Fibroblast of lung (primary cell): ENCODE data around the gene MFAP2. TPM values are rescaled to one million over a fixed set of nuclear protein-coding genes. Genes with fewer than 3 reads are reported as not detected.

Experiments
- DNase-seq, 2 donors: peaks; one replicate each; pipeline versions ENCODE4 v3.0.0 to v3.0.0-alpha.2; 2010; ENCODE audit warnings: low read depth in 2 of 2
- H2AFZ ChIP-seq: 2 replicates; pipeline ENCODE4 v1.5.1; 2012; ENCODE audit warnings: low read length, control low read depth, inconsistent platforms
- H3K27ac ChIP-seq: 2 replicates; pipeline ENCODE4 v1.5.1; 2011; ENCODE audit warnings: low read length, control low read depth; ENCODE audit not compliant: insufficient read depth
- H3K27me3 ChIP-seq: 2 replicates; pipeline ENCODE4 v1.5.1; 2011; ENCODE audit warnings: mild to moderate bottlenecking, low read length; ENCODE audit not compliant: control insufficient read depth, insufficient read depth
- H3K36me3 ChIP-seq: 2 replicates; pipeline ENCODE4 v1.5.1; 2011; ENCODE audit warnings: low read length; ENCODE audit not compliant: control insufficient read depth, insufficient read depth
- H3K4me1 ChIP-seq: 2 replicates; pipeline ENCODE4 v1.5.1; 2011; ENCODE audit warnings: low read length; ENCODE audit not compliant: control insufficient read depth, insufficient read depth; ENCODE audit errors: extremely low read depth
- H3K4me2 ChIP-seq: 2 replicates; pipeline ENCODE4 v1.5.1; 2011; ENCODE audit warnings: low read length, control low read depth; ENCODE audit not compliant: insufficient read depth; ENCODE audit errors: extremely low read depth
- H3K4me3 ChIP-seq, 4 experiments: fragments of 200-600 bp in 1 of 4; sonication (generic) in 1 of 4; replicated peaks in 1 of 4; 2 replicates each; pipeline ENCODE4 v1.5.1; 2011 to 2016; ENCODE audit warnings: low read length in 4 of 4, low read depth in 3 of 4, mild to moderate bottlenecking in 3 of 4, control low read depth in 2 of 4, inconsistent platforms in 1 of 4, mixed read lengths in 1 of 4; ENCODE audit not compliant: insufficient read depth in 1 of 4; ENCODE audit errors: control extremely low read depth in 1 of 4
- H3K79me2 ChIP-seq: 2 replicates; pipeline ENCODE4 v1.5.1; 2012; ENCODE audit warnings: mild to moderate bottlenecking, low read length, inconsistent platforms; ENCODE audit not compliant: control insufficient read depth, insufficient read depth
- H3K9ac ChIP-seq: 2 replicates; pipeline ENCODE4 v1.5.1; 2011; ENCODE audit warnings: mild to moderate bottlenecking, low read length, control low read depth; ENCODE audit not compliant: insufficient read depth
- H3K9me3 ChIP-seq: 2 replicates; pipeline ENCODE4 v1.5.1; 2012; ENCODE audit warnings: low read depth, low read length; ENCODE audit not compliant: control insufficient read depth, insufficient read depth
- H4K20me1 ChIP-seq: 2 replicates; pipeline ENCODE4 v1.5.1; 2011; ENCODE audit warnings: low read length; ENCODE audit not compliant: control insufficient read depth, insufficient read depth; ENCODE audit errors: extremely low read depth
- EZH2 ChIP-seq: IDR thresholded peaks from 2 replicates; pipeline ENCODE4 v1.5.1; 2012; ENCODE audit warnings: low read length, control low read depth, mild to moderate bottlenecking; ENCODE audit errors: missing control alignments
- polyA plus RNA-seq, 2 donors: library from polyadenylated mRNA; depleted of rRNA in 1 of 2; stranded (reverse) in 1 of 2; unstranded in 1 of 2; fragments of >200 nt; gene quantifications; 2 replicates each; pipeline ENCODE4 v1.2.1, GENCODE V29; 2011 to 2012; ENCODE audit warnings: missing spikeins in 1 of 2
- total RNA-seq: library from RNA; depleted of rRNA; stranded (reverse); fragments of >200 nt; gene quantifications from 2 replicates; pipeline ENCODE4 v1.2.1, GENCODE V29; 2014
- TF ChIP-seq, protein P1 (sequence below), 2 donors: IDR thresholded peaks in 1 of 2; conservative IDR thresholded peaks in 1 of 2; 1 replicate in 1 of 2; 2 replicates in 1 of 2; pipeline ENCODE4 v1.5.1; 2011 to 2012; ENCODE audit warnings: low read length in 2 of 2, control low read depth in 1 of 2, inconsistent platforms in 1 of 2, low read depth in 1 of 2, mild to moderate bottlenecking in 1 of 2

MFAP2 gene
- total and polyA plus RNA-seq, 2 donors (not counting 1 experiment from before 2014, with no cell fraction given) = 14.1 to 16.2 TPM

DNA sequence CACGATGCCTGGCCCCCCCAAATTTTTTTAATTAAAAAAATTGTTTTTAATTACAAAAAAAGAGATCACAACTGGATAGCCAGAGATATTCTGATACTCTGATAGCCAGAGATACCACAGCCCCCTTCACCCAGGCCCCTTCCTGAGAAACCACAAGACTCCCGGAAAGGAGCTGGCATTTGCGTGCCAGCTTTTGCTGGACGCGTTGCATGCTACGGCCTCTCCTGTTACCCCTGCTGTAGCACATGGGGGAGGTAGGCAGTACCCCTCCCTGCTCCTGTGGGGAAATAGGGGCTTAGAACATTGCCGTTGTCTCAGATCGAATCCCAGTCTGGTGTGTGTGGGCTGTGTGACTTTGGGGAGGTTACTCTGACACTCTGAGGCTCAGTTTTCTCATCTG, 22.7 kb downstream of the MFAP2 start:
- no peaks in the 10 kb centered on the region for H3K27me3 ChIP-seq
- H2AFZ ChIP-seq = no peak overlapping the region
- H4K20me1 ChIP-seq = no peaks in the 10 kb centered on the region
- no peaks in the 10 kb centered on the region for H3K79me2 ChIP-seq
- TF ChIP-seq EZH2 = no peak
- TF ChIP-seq, protein P1, sequence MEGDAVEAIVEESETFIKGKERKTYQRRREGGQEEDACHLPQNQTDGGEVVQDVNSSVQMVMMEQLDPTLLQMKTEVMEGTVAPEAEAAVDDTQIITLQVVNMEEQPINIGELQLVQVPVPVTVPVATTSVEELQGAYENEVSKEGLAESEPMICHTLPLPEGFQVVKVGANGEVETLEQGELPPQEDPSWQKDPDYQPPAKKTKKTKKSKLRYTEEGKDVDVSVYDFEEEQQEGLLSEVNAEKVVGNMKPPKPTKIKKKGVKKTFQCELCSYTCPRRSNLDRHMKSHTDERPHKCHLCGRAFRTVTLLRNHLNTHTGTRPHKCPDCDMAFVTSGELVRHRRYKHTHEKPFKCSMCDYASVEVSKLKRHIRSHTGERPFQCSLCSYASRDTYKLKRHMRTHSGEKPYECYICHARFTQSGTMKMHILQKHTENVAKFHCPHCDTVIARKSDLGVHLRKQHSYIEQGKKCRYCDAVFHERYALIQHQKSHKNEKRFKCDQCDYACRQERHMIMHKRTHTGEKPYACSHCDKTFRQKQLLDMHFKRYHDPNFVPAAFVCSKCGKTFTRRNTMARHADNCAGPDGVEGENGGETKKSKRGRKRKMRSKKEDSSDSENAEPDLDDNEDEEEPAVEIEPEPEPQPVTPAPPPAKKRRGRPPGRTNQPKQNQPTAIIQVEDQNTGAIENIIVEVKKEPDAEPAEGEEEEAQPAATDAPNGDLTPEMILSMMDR (conservative IDR thresholded peaks at IDR 0.05 in 1 of 2, IDR thresholded peaks at IDR 0.05 in 1 of 2; ENCODE audit: low read depth in 1 of 2, low read length in 2 of 2) = no peak
- H3K9ac ChIP-seq = no peak overlapping the region
- no peaks in the 10 kb centered on the region for H3K9me3 ChIP-seq
- H3K36me3 ChIP-seq = no peaks in the 10 kb centered on the region
- no peak overlapping the region for H3K4me3 ChIP-seq
- no peak overlapping the region for H3K4me2 ChIP-seq
- peaks cover 3% of the 10 kb centered on the region for H3K4me1 ChIP-seq
- H3K27ac ChIP-seq = no peak overlapping the region
- DNase-seq = no peak

DNA sequence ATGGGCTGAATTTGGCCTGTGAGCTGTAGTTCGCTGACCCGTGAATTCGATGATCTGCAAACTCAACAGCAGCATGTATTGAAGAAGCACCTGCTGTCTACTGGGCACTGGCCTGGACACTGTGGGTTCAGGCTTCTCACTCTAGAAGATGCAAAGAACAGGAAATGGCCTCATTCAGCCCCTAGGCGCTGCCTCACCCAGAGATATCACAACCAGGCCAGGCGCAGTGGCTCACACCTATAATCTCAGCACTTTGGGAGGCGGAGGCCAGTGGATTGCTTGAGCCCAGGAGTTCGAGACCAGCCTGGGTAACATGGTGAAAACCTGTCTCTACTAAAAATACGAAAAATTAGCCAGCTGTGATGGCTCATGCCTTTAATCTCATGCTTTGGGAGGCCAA, 23.6 kb downstream of the MFAP2 start:
- H3K79me2 ChIP-seq = no peaks in the 10 kb centered on the region
- no peaks in the 10 kb centered on the region for H3K27me3 ChIP-seq
- H3K4me1 ChIP-seq = peaks cover 3% of the 10 kb centered on the region
- no peaks in the 10 kb centered on the region for H4K20me1 ChIP-seq
- no peak overlapping the region for H3K4me2 ChIP-seq
- H3K9me3 ChIP-seq = no peaks in the 10 kb centered on the region
- DNase-seq = no peak
- TF ChIP-seq EZH2 = no peak
- TF ChIP-seq, protein P1 (conservative IDR thresholded peaks at IDR 0.05 in 1 of 2, IDR thresholded peaks at IDR 0.05 in 1 of 2; ENCODE audit: low read depth in 1 of 2, low read length in 2 of 2) = no peak
- no peaks in the 10 kb centered on the region for H3K36me3 ChIP-seq
- no peak overlapping the region for H2AFZ ChIP-seq
- no peak overlapping the region for H3K4me3 ChIP-seq
- H3K9ac ChIP-seq = no peak overlapping the region
- H3K27ac ChIP-seq = no peak overlapping the region

DNA sequence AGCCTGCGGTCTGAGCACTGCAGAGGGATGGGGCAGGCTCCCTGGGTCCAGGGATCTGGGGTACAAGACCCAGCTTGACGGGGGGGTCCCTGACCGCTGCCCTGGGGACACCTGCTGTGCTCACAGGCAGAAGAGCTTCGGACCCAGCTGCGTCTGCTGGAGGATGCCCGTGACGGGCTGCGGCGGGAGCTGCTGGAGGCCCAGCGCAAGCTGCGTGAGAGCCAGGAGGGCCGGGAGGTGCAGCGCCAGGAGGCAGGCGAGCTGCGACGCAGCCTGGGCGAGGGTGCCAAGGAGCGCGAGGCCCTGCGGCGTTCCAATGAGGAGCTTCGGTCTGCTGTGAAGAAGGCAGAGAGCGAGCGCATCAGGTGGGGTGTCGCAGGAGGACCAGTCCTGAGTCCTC, 25.2 kb downstream of the MFAP2 start:
- H3K36me3 ChIP-seq = no peaks in the 10 kb centered on the region
- no peaks in the 10 kb centered on the region for H3K9me3 ChIP-seq
- no peak for DNase-seq

More for the DNA sequence above, 25.2 kb downstream of the MFAP2 start:
- no peaks in the 10 kb centered on the region for H4K20me1 ChIP-seq
- no peak overlapping the region for H3K27ac ChIP-seq
- no peak overlapping the region for H3K9ac ChIP-seq
- no peaks in the 10 kb centered on the region for H3K79me2 ChIP-seq
- no peak overlapping the region for H3K4me3 ChIP-seq
- no peaks in the 10 kb centered on the region for H3K4me1 ChIP-seq
- no peak overlapping the region for H3K4me2 ChIP-seq
- no peaks in the 10 kb centered on the region for H3K27me3 ChIP-seq
- TF ChIP-seq, protein P1 (conservative IDR thresholded peaks at IDR 0.05 in 1 of 2, IDR thresholded peaks at IDR 0.05 in 1 of 2; ENCODE audit: low read depth in 1 of 2, low read length in 2 of 2) = no peak
- TF ChIP-seq EZH2 = no peak
- H2AFZ ChIP-seq = no peak overlapping the region
